BJ (cell line): ENCODE measurements around the gene UPK2. TPM values are rescaled to one million over a fixed set of nuclear protein-coding genes. Genes with fewer than 3 reads are reported as not detected.

Source experiments
- CTCF ChIA-PET: fragments of 350-600 bp; formaldehyde crosslinking; extraction: SDS; loops from one replicate; lab custom pipeline; 2021; ENCODE audit warnings: antibody characterized with exemption, inconsistent platforms; lab: Yijun Ruan, JAX
- POLR2A ChIA-PET: fragments of 300-600 bp; sonication (Branson Sonifier 250); formaldehyde crosslinking; extraction: SDS; loops from one replicate; lab custom pipeline; 2021; ENCODE audit warnings: antibody characterized with exemption; lab: Charles Lee
- DNase-seq: peaks from one replicate; pipeline ENCODE4 v3.0.0-alpha.2; 2011; ENCODE audit warnings: low read depth
- H3K27me3 ChIP-seq: 2 replicates; pipeline ENCODE4 v1.6.0; 2011; ENCODE audit warnings: low read length; ENCODE audit not compliant: control insufficient read depth, insufficient read depth
- H3K36me3 ChIP-seq: 2 replicates; pipeline ENCODE4 v1.5.1; 2011; ENCODE audit warnings: low read length; ENCODE audit not compliant: control insufficient read depth, insufficient read depth
- H3K4me3 ChIP-seq: 2 replicates; pipeline ENCODE4 v1.5.1; 2011; ENCODE audit warnings: low read depth, mild to moderate bottlenecking, control low read depth, low read length
- polyA plus RNA-seq: library from polyadenylated mRNA; depleted of rRNA; stranded (reverse); fragments of >200 nt; gene quantifications from 2 replicates; pipeline ENCODE4 v1.2.3, GENCODE V29; 2011
- TF ChIP-seq, protein P1 (sequence below): IDR thresholded peaks from 2 replicates; pipeline ENCODE4 v1.5.1; 2011; ENCODE audit warnings: low read depth, mild to moderate bottlenecking, control low read depth, inconsistent platforms, low read length, moderate library complexity; ENCODE audit not compliant: insufficient read depth

Gene UPK2
- polyA plus RNA-seq, 1 experiment, result 0.20 TPM

DNA sequence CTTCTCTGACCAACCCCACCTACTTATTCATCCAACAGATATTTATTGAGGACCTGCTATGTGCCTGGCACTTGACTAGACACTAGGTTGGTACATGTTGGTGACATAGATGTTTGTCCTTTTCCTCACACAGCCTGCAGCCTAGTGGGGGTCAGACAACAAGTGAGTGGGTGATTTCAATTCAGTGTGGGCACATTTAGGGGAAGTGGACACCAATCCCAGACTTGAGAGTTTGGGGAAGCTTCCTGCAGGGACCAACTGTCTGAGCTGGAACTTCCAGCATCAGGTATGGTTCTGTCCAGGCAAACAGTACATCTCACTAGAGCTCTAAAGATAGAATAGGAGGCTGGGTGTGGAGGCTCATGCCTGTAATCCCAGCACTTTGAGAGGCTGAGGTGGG, 24.5 kb upstream of the UPK2 start:
- TF ChIP-seq, protein P1, sequence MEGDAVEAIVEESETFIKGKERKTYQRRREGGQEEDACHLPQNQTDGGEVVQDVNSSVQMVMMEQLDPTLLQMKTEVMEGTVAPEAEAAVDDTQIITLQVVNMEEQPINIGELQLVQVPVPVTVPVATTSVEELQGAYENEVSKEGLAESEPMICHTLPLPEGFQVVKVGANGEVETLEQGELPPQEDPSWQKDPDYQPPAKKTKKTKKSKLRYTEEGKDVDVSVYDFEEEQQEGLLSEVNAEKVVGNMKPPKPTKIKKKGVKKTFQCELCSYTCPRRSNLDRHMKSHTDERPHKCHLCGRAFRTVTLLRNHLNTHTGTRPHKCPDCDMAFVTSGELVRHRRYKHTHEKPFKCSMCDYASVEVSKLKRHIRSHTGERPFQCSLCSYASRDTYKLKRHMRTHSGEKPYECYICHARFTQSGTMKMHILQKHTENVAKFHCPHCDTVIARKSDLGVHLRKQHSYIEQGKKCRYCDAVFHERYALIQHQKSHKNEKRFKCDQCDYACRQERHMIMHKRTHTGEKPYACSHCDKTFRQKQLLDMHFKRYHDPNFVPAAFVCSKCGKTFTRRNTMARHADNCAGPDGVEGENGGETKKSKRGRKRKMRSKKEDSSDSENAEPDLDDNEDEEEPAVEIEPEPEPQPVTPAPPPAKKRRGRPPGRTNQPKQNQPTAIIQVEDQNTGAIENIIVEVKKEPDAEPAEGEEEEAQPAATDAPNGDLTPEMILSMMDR, result no peak
- CTCF ChIA-PET, result interaction anchor here (0.8 to 6.1 kb wide), 9 partner anchors 8 to 239 kb away, joined by 3 to 108 read pairs (median 7); partner anchors contain the start of gene DDX6
- no peak for DNase-seq
- POLR2A ChIA-PET, result no interaction called here
- Histone ChIP-seq H3K36me3 (no peaks in the 10 kb centered on the region), H3K27me3 (peaks cover 2% of the 10 kb centered on the region; the same call in 1 of the 2 replicates), H3K4me3 (no peak overlapping the region)

DNA sequence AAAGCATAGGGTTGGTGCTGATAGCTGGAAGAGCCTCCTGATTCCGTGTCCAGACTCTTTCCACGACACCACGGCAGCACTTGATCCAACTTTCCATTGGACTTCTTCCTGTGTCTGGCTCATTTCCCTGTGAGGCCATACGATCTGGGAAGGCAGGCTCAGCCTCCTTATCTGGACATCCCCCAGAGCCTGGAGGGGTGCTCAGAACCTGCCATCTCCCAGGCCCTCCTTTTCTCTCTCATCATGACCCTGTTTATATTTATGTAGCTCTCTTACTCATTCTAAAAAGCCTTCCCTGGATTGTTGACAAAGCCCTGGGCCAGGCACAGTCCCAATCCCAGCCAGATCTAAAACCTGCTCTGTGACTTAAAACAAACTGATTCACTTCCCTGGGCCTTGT, 22.6 kb upstream of the UPK2 start:
- ChIA-PET CTCF (interaction anchor here (0.9 to 6.1 kb wide), 4 partner anchors 23 to 243 kb away, joined by 3 to 42 read pairs (median 9); partner anchors contain the start of genes DDX6 and UPK2), POLR2A (no interaction called here)
- Histone ChIP-seq H3K4me3 (no peak overlapping the region), H3K27me3 (peaks cover 2% of the 10 kb centered on the region; the same call in 1 of the 2 replicates), H3K36me3 (no peaks in the 10 kb centered on the region)
- DNase-seq, result no peak
- TF ChIP-seq, protein P1, result no peak

DNA sequence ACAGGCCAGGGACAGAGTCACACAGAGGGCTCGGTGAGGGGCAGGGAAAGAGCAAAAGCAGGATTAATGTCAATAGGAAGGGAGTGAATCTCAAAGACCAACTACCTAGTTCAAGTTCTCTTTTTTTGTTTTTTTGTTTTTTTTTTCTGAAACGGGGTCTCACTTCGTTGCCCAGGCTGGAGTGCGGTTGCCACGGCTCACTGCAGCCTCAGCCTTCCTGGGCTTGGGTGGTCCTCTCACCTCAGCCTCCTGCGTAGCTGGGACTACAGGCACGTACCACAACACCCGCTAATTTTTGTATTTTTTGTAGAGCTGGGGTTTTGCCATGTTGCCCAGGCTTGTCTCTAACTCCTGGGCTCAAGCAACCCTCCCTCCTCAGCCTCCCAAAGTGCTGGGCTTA, 20.7 kb upstream of the UPK2 start:
- ChIA-PET POLR2A (no interaction called here), CTCF (interaction anchor here (1.2 to 2.1 kb wide), 4 partner anchors 7 to 245 kb away, joined by 4 to 12 read pairs (median 4); partner anchors contain the start of gene BCL9L)
- Histone ChIP-seq H3K27me3 (peaks cover 2% of the 10 kb centered on the region; the same call in 1 of the 2 replicates), H3K4me3 (no peak overlapping the region), H3K36me3 (no peaks in the 10 kb centered on the region)
- TF ChIP-seq, protein P1, result no peak
- no peak for DNase-seq

DNA sequence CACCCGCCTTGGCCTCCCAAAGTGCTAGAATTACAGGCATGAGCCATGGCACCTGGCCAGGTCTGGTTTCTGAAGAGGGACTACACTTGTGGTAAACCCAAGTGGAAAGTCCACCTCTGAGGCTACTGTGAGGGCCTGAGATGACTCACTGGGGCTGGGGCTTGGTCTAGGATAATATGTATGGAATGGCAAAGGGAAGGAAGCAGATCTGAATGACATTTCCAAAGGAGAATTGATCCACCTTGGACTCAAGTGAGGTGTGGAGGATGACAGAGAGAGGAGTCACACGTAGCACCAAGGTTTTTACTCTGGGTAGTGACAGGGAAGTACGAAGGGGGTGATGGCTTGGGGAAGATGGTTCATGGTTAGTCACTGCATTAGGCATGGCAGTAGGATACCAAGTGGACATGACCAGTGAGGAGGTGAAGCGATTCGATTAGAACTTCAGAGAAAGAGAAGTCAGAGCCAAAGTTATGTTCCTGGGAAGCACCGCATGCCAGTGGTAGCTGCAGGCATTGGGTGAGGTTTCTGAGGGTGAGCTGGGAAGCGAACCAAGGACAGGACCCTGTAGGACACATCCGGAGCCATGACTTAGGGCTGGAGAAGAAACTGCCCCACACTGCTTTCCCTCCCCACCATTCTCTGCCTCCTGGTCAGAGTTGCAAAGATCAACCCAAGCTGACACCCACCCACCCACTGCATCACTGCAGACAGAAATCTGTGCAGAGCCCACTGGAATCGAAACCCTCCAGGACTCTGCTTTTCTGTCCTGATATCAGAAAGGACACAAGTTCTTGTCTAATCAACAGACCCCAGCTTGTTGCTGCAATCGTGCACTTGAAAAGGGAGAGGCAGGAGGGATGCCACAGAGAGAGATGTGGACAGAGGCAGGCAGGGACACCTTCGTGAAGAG, 17.4 kb upstream of the UPK2 start:
- ChIA-PET CTCF (interaction anchor here (0.9 to 3.1 kb wide), 6 partner anchors 8 to 249 kb away, joined by 4 to 19 read pairs (median 11); partner anchors contain the start of gene UPK2), POLR2A (no interaction called here)
- H3K36me3 ChIP-seq, result no peaks in the 10 kb centered on the region
- TF ChIP-seq, protein P1, result no peak
- DNase-seq, result no peak
- no peak overlapping the region for H3K4me3 ChIP-seq
- H3K27me3 ChIP-seq, result peaks cover 2% of the 10 kb centered on the region; the same call in 1 of the 2 replicates

DNA sequence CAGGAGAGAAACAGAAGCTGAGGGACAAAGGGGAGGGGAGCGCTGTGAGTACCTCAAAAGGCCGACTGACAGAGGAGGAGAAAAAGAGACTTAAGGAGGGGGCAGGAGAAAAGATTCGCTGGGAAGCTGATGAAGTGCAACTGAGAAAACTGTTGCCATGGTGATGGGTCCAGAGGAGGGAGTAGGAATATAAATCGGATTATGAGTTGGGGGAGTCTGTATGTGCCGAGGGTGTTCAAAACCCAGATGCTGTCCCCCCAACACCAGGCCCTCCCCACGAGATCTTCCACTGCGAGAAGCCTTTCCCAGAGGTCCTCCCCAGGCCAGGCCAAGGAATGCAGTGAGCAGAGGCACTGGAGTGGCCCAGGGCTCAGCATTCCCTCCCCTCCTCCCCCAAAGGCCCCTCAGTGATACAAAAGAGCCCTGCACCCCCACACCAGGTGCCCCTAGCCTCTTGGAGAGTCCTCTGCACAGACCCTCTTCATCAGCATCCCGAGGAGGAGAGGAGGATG, 16.6 kb upstream of the UPK2 start:
- ChIA-PET CTCF (interaction anchor here (0.6 to 3.1 kb wide), 6 partner anchors 9 to 272 kb away, joined by 3 to 19 read pairs (median 11); partner anchors contain the start of gene UPK2), POLR2A (no interaction called here)
- H3K27me3 ChIP-seq, result peaks cover 2% of the 10 kb centered on the region; the same call in 1 of the 2 replicates
- TF ChIP-seq, protein P1, result no peak
- DNase-seq, result no peak
- H3K36me3 ChIP-seq, result no peaks in the 10 kb centered on the region
- H3K4me3 ChIP-seq, result no peak overlapping the region
